ENCODE measurements around the gene WDPCP.

WDPCP gene

DNA sequence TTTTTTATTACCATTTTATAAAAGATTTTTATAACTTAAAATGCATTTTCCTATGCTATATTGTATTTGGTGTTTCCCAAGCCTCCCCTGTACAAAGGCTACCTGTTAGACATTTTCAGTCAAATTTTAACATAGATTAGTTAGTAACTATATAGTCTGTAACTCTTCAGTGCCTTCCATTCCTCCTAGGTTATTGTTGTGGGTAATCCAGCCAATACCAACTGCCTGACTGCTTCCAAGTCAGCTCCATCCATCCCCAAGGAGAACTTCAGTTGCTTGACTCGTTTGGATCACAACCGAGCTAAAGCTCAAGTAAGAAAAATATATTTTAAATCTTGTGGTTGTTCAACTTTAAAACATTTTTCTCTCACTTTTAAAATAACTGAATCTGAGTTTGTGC, 10.7 kb upstream of the WDPCP start:
- TF ChIP-seq NFIC (IDR thresholded peaks at IDR 0.05) (no peak), ZBTB7A (IDR thresholded peaks at IDR 0.05; ENCODE audit: low read depth) (no peak), YY1 (IDR thresholded peaks at IDR 0.05; ENCODE audit: low read depth) (no peak), EGR1 (IDR thresholded peaks at IDR 0.05) (no peak), TEAD4 (IDR thresholded peaks at IDR 0.05) (no peak), FOXM1 (IDR thresholded peaks at IDR 0.05; ENCODE audit: borderline replicate concordance, low read depth) (no peak)
- TF ChIP-seq, protein P1, sequence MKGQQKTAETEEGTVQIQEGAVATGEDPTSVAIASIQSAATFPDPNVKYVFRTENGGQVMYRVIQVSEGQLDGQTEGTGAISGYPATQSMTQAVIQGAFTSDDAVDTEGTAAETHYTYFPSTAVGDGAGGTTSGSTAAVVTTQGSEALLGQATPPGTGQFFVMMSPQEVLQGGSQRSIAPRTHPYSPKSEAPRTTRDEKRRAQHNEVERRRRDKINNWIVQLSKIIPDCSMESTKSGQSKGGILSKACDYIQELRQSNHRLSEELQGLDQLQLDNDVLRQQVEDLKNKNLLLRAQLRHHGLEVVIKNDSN (IDR thresholded peaks at IDR 0.05) = no peak

DNA sequence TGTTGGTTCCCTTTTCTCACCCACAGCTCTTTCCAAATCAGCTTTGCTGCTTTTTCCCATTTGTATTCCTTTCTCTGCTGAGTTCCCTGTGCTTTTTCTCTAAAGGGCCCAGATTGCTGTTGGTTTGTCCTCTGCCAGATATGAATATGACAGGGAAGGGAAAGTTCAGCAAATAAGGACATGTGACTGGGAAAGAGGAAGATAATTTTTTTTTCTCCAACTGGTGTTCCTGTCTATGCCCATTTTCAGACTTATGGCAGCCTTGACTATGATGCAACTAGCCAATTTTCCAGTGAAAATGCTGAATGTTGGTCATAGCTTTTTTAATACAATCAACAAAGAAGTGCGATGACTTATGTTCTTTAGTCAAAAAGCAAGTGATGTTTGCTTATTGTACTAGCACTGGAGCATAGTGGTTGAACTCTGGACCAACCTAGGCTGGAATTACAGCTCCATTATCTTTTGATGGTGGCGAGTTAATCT, 8.2 kb upstream of the WDPCP start:
- TF ChIP-seq EGR1 (IDR thresholded peaks at IDR 0.05) = no peak
- TF ChIP-seq, protein P2, sequence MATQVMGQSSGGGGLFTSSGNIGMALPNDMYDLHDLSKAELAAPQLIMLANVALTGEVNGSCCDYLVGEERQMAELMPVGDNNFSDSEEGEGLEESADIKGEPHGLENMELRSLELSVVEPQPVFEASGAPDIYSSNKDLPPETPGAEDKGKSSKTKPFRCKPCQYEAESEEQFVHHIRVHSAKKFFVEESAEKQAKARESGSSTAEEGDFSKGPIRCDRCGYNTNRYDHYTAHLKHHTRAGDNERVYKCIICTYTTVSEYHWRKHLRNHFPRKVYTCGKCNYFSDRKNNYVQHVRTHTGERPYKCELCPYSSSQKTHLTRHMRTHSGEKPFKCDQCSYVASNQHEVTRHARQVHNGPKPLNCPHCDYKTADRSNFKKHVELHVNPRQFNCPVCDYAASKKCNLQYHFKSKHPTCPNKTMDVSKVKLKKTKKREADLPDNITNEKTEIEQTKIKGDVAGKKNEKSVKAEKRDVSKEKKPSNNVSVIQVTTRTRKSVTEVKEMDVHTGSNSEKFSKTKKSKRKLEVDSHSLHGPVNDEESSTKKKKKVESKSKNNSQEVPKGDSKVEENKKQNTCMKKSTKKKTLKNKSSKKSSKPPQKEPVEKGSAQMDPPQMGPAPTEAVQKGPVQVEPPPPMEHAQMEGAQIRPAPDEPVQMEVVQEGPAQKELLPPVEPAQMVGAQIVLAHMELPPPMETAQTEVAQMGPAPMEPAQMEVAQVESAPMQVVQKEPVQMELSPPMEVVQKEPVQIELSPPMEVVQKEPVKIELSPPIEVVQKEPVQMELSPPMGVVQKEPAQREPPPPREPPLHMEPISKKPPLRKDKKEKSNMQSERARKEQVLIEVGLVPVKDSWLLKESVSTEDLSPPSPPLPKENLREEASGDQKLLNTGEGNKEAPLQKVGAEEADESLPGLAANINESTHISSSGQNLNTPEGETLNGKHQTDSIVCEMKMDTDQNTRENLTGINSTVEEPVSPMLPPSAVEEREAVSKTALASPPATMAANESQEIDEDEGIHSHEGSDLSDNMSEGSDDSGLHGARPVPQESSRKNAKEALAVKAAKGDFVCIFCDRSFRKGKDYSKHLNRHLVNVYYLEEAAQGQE (IDR thresholded peaks at IDR 0.05; ENCODE audit: low read depth) = no peak
- TF ChIP-seq CEBPB (IDR thresholded peaks at IDR 0.05) = no peak
- TF ChIP-seq RAD21 (IDR thresholded peaks at IDR 0.05; ENCODE audit: low read depth) = no peak
- TF ChIP-seq EP300 (IDR thresholded peaks at IDR 0.05; ENCODE audit: borderline replicate concordance) = no peak
- TF ChIP-seq CREB1 (IDR thresholded peaks at IDR 0.05; ENCODE audit: low read depth) = no peak

DNA sequence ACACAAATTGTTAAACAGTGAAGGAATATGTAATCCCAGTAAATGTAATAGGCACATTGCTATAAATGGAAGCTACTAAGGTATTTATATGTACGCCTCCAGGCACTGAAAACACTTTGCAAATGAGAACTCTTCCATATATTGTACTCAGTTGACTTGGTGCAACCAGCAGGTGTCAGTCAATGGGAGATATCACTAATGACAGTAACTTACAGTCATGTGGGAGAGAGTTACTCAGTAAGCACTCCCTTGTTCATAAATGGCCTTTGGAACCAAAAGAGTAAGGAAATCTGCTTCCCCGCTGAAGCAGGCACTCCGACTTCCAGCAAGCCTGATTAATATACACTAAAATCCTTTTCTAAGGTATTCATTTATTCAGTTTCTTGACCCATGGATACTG, 6.4 kb upstream of the WDPCP start:
- no peak for TF ChIP-seq CEBPB (IDR thresholded peaks at IDR 0.05)
- no peak for TF ChIP-seq TCF12 (IDR thresholded peaks at IDR 0.05; ENCODE audit: low read depth)
- TF ChIP-seq ZBTB7A (IDR thresholded peaks at IDR 0.05; ENCODE audit: low read depth) = no peak
- TF ChIP-seq, protein P3, sequence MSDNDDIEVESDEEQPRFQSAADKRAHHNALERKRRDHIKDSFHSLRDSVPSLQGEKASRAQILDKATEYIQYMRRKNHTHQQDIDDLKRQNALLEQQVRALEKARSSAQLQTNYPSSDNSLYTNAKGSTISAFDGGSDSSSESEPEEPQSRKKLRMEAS (IDR thresholded peaks at IDR 0.05) = no peak
- TF ChIP-seq TAF1 (IDR thresholded peaks at IDR 0.05; ENCODE audit: low read depth) = no peak
- TF ChIP-seq, protein P2 (IDR thresholded peaks at IDR 0.05; ENCODE audit: low read depth) = no peak
- no peak for TF ChIP-seq EGR1 (IDR thresholded peaks at IDR 0.05)
- TF ChIP-seq, protein P1 (IDR thresholded peaks at IDR 0.05) = no peak
- TF ChIP-seq NFIC (IDR thresholded peaks at IDR 0.05) = no peak
- TF ChIP-seq EP300 (IDR thresholded peaks at IDR 0.05; ENCODE audit: borderline replicate concordance) = no peak
- no peak for TF ChIP-seq CREB1 (IDR thresholded peaks at IDR 0.05; ENCODE audit: low read depth)
- no peak for TF ChIP-seq FOXM1 (IDR thresholded peaks at IDR 0.05; ENCODE audit: borderline replicate concordance, low read depth)
- no peak for TF ChIP-seq RAD21 (IDR thresholded peaks at IDR 0.05; ENCODE audit: low read depth)

DNA sequence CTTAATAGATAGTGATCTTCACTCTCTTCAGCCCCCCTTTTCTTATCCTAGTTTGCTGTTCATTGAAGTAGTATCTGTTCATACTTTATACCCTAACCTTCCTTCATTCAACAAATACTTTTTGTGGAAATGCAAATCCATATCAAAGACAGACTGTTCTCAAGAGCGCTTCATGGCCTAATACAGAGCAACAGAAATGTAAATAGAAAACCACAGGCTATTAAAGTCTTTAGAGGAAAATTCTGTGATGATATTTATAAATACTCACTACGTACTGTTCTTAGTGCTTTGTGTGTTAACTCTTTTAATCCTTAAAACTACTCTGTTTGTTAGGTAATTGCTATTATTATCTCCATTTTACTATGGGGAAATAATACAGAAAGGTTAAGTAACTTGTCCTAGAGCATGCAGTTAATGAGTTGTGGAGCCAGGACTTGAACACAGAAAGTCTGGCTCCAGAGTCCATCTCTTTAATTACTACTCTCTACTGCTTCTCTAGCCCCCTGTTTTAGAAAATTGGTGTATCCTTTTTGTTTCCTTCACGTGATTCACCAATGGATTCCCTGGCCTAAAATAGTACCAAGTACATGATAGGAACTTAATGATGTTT, 3.4 kb upstream of the WDPCP start:
- TF ChIP-seq TAF1 (IDR thresholded peaks at IDR 0.05; ENCODE audit: low read depth) (no peak), CREB1 (IDR thresholded peaks at IDR 0.05; ENCODE audit: low read depth) (no peak), NFIC (IDR thresholded peaks at IDR 0.05) (no peak), TEAD4 (IDR thresholded peaks at IDR 0.05) (no peak), RAD21 (IDR thresholded peaks at IDR 0.05; ENCODE audit: low read depth) (no peak), ZBTB7A (IDR thresholded peaks at IDR 0.05; ENCODE audit: low read depth) (no peak), FOXM1 (IDR thresholded peaks at IDR 0.05; ENCODE audit: borderline replicate concordance, low read depth) (no peak), CEBPB (IDR thresholded peaks at IDR 0.05) (no peak), YY1 (IDR thresholded peaks at IDR 0.05; ENCODE audit: low read depth) (no peak), EP300 (IDR thresholded peaks at IDR 0.05; ENCODE audit: borderline replicate concordance) (no peak), TCF12 (IDR thresholded peaks at IDR 0.05; ENCODE audit: low read depth) (no peak), EGR1 (IDR thresholded peaks at IDR 0.05) (no peak)
- TF ChIP-seq, protein P3 (IDR thresholded peaks at IDR 0.05) = no peak
- TF ChIP-seq, protein P1 (IDR thresholded peaks at IDR 0.05) = no peak
- TF ChIP-seq, protein P2 (IDR thresholded peaks at IDR 0.05; ENCODE audit: low read depth) = no peak

All from Ishikawa (cell line).